HFF-Myc (cell line): ENCODE data around the gene RAET1E.
"Not testable (repeated sequence)": the region's sequence is repeated elsewhere in the genome, so short reads cannot be mapped to it uniquely, and the experiment has no call there.

Experiments used
- DNase-seq: peaks from one replicate; pipeline ENCODE4 v3.0.0-alpha.2; 2011; ENCODE audit warnings: low read depth; ENCODE audit errors: extremely low read depth
- H3K4me3 ChIP-seq: replicated peaks from 2 replicates; pipeline ENCODE4 v1.5.1; 2011; ENCODE audit warnings: low read depth, mild to moderate bottlenecking, control low read depth, low read length
- TF ChIP-seq, protein P1 (sequence below): IDR thresholded peaks from 2 replicates; pipeline ENCODE4 v1.5.1; 2012; ENCODE audit warnings: mild to moderate bottlenecking, low read depth, low read length, control low read depth; ENCODE audit errors: missing control alignments

The RAET1E gene, protein sequence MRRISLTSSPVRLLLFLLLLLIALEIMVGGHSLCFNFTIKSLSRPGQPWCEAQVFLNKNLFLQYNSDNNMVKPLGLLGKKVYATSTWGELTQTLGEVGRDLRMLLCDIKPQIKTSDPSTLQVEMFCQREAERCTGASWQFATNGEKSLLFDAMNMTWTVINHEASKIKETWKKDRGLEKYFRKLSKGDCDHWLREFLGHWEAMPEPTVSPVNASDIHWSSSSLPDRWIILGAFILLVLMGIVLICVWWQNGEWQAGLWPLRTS

GRCh38 chr6:149897855-149898744 lies at the start of gene RAET1E:
Gene RAET1E, minus strand, starts transcription at chr6:149898113. Its CDS starts 7,212 bp downstream, at chr6:149890901.
- TF ChIP-seq, protein P1, sequence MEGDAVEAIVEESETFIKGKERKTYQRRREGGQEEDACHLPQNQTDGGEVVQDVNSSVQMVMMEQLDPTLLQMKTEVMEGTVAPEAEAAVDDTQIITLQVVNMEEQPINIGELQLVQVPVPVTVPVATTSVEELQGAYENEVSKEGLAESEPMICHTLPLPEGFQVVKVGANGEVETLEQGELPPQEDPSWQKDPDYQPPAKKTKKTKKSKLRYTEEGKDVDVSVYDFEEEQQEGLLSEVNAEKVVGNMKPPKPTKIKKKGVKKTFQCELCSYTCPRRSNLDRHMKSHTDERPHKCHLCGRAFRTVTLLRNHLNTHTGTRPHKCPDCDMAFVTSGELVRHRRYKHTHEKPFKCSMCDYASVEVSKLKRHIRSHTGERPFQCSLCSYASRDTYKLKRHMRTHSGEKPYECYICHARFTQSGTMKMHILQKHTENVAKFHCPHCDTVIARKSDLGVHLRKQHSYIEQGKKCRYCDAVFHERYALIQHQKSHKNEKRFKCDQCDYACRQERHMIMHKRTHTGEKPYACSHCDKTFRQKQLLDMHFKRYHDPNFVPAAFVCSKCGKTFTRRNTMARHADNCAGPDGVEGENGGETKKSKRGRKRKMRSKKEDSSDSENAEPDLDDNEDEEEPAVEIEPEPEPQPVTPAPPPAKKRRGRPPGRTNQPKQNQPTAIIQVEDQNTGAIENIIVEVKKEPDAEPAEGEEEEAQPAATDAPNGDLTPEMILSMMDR = peak; percentile 5
- peak within 1 kb of the TSS; percentile 26 for H3K4me3 ChIP-seq
- no peak for DNase-seq

DNA sequence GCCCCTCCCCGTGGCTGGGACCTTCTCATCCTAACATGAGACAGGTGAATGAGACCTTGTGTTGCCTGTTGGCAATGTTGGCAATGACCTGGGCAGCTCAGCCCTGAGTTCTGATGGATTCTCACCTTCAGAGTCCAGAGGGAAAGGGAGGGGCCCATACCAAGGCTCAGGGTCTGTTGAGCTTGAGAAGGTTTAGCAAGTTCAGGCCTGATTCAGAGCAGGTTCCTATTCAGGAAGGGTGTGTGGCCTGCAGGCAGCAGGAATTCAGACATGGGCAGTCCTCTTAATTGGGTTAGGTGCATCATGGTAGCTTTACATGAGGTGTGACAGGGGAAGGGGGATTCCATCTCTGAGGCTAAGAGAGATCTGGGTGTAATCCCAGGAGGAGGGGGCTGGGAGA lies 49.6 kb upstream of the RAET1E start:
- not testable (repeated sequence) for DNase-seq, H3K4me3 ChIP-seq

- DNase-seq = not testable (repeated sequence)
Observed at GRCh38 chr6:149946631-149947030, 48.7 kb upstream of the RAET1E start.

DNA sequence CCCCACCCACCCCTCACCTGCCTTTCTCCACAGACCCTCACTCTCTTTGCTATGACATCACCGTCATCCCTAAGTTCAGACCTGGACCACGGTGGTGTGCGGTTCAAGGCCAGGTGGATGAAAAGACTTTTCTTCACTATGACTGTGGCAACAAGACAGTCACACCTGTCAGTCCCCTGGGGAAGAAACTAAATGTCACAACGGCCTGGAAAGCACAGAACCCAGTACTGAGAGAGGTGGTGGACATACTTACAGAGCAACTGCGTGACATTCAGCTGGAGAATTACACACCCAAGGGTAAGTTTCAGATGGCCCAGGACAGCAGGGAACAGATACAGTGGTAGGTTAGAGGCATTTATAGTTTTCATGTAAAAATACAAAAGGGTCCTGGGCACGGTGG lies 47.4 kb upstream of the RAET1E start:
- not testable (repeated sequence) for DNase-seq

More at GRCh38 chr6:149946631-149947030, 48.7 kb upstream of the RAET1E start:
- not testable (repeated sequence) for H3K4me3 ChIP-seq

GRCh38 chr6:149943321-149943720 lies 45.4 kb upstream of the RAET1E start:
- not testable (repeated sequence) for DNase-seq, H3K4me3 ChIP-seq

More for the DNA sequence above, 47.4 kb upstream of the RAET1E start:
- H3K4me3 ChIP-seq = not testable (repeated sequence)

DNA sequence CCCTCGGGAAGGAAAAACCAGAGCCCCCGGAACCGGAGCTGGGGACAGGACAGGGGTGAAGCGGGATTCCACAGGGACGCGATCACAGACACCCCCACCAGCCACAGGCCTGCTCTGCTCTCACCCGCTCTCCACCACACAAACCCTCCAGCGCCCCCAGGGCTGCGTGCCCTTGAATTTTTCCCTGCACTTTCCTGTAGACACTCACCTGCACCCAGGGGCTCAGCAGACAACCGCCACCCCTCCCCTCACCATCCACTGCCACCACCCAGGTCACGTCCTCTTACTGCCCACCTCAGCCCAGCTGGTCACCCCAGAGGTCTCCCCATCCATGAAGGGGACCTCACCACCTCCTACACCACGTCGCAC lies 44.5 kb upstream of the RAET1E start:
- DNase-seq = no peak
- peak overlapping the region; percentile 58 for H3K4me3 ChIP-seq
- TF ChIP-seq, protein P1 = no peak

DNA sequence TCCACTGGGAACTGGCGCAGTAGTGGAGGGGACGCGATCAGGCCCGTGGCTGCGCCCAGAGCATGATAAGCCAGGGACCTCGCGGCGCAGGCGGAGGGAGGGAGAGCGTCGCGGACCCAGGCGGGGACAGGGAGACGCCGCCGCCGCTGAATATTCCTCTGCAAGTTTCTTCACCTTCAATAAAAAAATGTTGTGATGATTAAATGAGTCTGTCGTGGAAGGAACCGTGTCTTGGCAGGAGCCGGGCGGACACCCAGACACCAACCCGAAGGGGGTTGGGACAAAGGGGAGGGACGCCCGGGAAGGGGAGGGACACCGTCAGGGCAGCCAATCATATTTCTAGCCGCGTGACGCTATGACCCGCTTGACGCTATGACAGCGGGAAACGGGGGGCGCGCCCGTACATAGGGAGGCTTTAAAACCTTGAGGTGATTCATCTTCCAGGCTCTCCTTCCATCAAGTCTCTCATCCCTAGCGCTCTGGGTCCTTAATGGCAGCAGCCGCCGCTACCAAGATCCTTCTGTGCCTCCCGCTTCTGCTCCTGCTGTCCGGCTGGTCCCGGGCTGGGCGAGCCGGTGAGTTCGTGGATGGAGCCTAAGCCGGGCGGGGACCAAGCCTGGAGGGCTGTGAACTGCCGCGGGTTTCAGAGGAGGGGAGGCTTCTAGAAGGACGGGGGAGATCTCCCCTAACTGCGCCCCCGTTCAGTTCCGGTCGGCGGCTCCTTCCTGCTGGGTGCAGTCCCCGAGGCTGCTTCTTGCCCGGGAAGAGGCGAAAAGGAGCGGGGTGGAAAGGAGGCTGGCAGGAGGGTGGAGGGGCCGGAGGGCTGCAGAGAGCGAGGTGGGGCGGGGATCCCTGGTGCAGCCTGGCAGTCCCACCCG lies 43.9 kb upstream of the RAET1E start, which contains the start of gene ULBP2:
TSS of gene ULBP2 (plus strand) at position 432 of the 878 bp plus-strand sequence. CDS start at position 491, 59 bp downstream.
- peak; percentile 82 for DNase-seq
- H3K4me3 ChIP-seq = peak within 1 kb of the TSS; percentile 58
- TF ChIP-seq, protein P1 = no peak

- no peak for DNase-seq
- no peak overlapping the region for H3K4me3 ChIP-seq
- TF ChIP-seq, protein P1 = no peak
Observed at GRCh38 chr6:149940672-149940982, 42.7 kb upstream of the RAET1E start.
